ENCODE results near the gene NYNRIN. TPM values are rescaled to one million over a fixed set of nuclear protein-coding genes. Genes with fewer than 3 reads are reported as not detected.

The NYNRIN gene
- polyA plus RNA-seq, 4 donors, result 46.0 to 95.5 (median 49.4) TPM

GRCh38 chr14:24411443-24412389 lies 12.9 kb downstream of the NYNRIN start:
- DNase-seq (ENCODE audit: low read depth in 4 of 4, low spot score in 3 of 4), result no peak

- DNase-seq (ENCODE audit: low read depth in 4 of 4, low spot score in 3 of 4), result no peak
Measured at GRCh38 chr14:24414077-24414476, 15.3 kb downstream of the NYNRIN start.

- DNase-seq (ENCODE audit: low read depth in 4 of 4, low spot score in 3 of 4), result no peak
Measured at GRCh38 chr14:24414732-24415420, 16.1 kb downstream of the NYNRIN start.

- no peak for DNase-seq (ENCODE audit: low read depth in 4 of 4, low spot score in 3 of 4)
Measured at GRCh38 chr14:24415421-24416253, 16.8 kb downstream of the NYNRIN start.

GRCh38 chr14:24416254-24416931 lies 17.6 kb downstream of the NYNRIN start:
- DNase-seq (ENCODE audit: low read depth in 4 of 4, low spot score in 3 of 4), result no peak

- DNase-seq (ENCODE audit: low read depth in 4 of 4, low spot score in 3 of 4), result no peak
Measured at GRCh38 chr14:24416932-24417619, 18.3 kb downstream of the NYNRIN start.

GRCh38 chr14:24417832-24418491 lies 19.2 kb downstream of the NYNRIN start:
- no peak for DNase-seq (ENCODE audit: low read depth in 4 of 4, low spot score in 3 of 4)

GRCh38 chr14:24418492-24418873 lies 19.7 kb downstream of the NYNRIN start:
- DNase-seq (ENCODE audit: low read depth in 4 of 4, low spot score in 3 of 4), result no peak

GRCh38 chr14:24422261-24422660 lies 23.5 kb downstream of the NYNRIN start:
- no peak for DNase-seq (ENCODE audit: low read depth in 4 of 4, low spot score in 3 of 4)

- DNase-seq (ENCODE audit: low read depth in 4 of 4, low spot score in 3 of 4), result no peak
Measured at GRCh38 chr14:24422694-24423601, 24.1 kb downstream of the NYNRIN start.

GRCh38 chr14:24425704-24426103 lies 26.9 kb downstream of the NYNRIN start:
- no peak for DNase-seq (ENCODE audit: low read depth in 4 of 4, low spot score in 3 of 4)

- DNase-seq (ENCODE audit: low read depth in 4 of 4, low spot score in 3 of 4), result no peak
Measured at GRCh38 chr14:24426150-24426911, 27.5 kb downstream of the NYNRIN start.

GRCh38 chr14:24426912-24427536 lies 28.2 kb downstream of the NYNRIN start:
- no peak for DNase-seq (ENCODE audit: low read depth in 4 of 4, low spot score in 3 of 4)

- DNase-seq (ENCODE audit: low read depth in 4 of 4, low spot score in 3 of 4), result no peak
Measured at GRCh38 chr14:24427537-24428508, 29.0 kb downstream of the NYNRIN start.

- DNase-seq (ENCODE audit: low read depth in 4 of 4, low spot score in 3 of 4), result no peak
Measured at GRCh38 chr14:24428628-24429394, 30.0 kb downstream of the NYNRIN start.
